Keratinocyte (primary cell): ENCODE measurements around the gene TP53RK. TPM values are rescaled to one million over a fixed set of nuclear protein-coding genes. Genes with fewer than 3 reads are reported as not detected.

ENCODE experiments used
- DNase-seq: peaks from one replicate; pipeline ENCODE4 v3.0.0-alpha.2; 2011; ENCODE audit warnings: low read depth, missing footprints, low spot score
- FAIRE-seq: peaks from 2 replicates; lab custom pipeline; 2011; peaks lifted over from hg19 to GRCh38; lab: Jason Lieb, UNC
- H2AFZ ChIP-seq: 2 replicates; pipeline ENCODE4 v1.6.0; 2012; ENCODE audit warnings: low read length, control low read depth, inconsistent platforms; ENCODE audit not compliant: control insufficient read depth
- H3K27ac ChIP-seq: 2 replicates; pipeline ENCODE4 v1.5.1; 2011; ENCODE audit warnings: low read length; ENCODE audit not compliant: control insufficient read depth, insufficient read depth
- H3K27me3 ChIP-seq: 3 replicates; pipeline ENCODE4 v1.6.0; 2011; ENCODE audit warnings: low read length; ENCODE audit not compliant: control insufficient read depth, insufficient read depth; ENCODE audit errors: extremely low read depth
- H3K36me3 ChIP-seq, 2 experiments: 2 replicates in 1 of 2; 3 replicates in 1 of 2; pipeline ENCODE4 v1.5.1; 2011; ENCODE audit warnings: low read length in 2 of 2, mild to moderate bottlenecking in 1 of 2; ENCODE audit not compliant: control insufficient read depth in 2 of 2, insufficient read depth in 2 of 2; ENCODE audit errors: extremely low read depth in 1 of 2
- H3K4me1 ChIP-seq: 3 replicates; pipeline ENCODE4 v1.5.1; 2011; ENCODE audit warnings: low read length; ENCODE audit not compliant: control insufficient read depth, insufficient read depth; ENCODE audit errors: extremely low read depth
- H3K4me2 ChIP-seq: 3 replicates; pipeline ENCODE4 v1.6.0; 2011; ENCODE audit warnings: low read depth, low read length; ENCODE audit not compliant: control insufficient read depth, insufficient read depth; ENCODE audit errors: extremely low read depth
- H3K4me3 ChIP-seq, 3 experiments: fragments of 200-600 bp in 1 of 3; sonication (generic) in 1 of 3; 2 replicates in 2 of 3; 3 replicates in 1 of 3; pipeline ENCODE4 v1.5.1; 2011 to 2016; ENCODE audit warnings: low read length in 3 of 3, mild to moderate bottlenecking in 3 of 3, control low read depth in 2 of 3, inconsistent platforms in 1 of 3, low read depth in 1 of 3, mixed read lengths in 1 of 3, mixed run types in 1 of 3, moderate library complexity in 1 of 3; ENCODE audit not compliant: control insufficient read depth in 2 of 3, insufficient read depth in 2 of 3; ENCODE audit errors: extremely low read depth in 1 of 3
- H3K79me2 ChIP-seq: 2 replicates; pipeline ENCODE4 v1.6.0; 2012; ENCODE audit warnings: low read length; ENCODE audit not compliant: control insufficient read depth, insufficient read depth
- H3K9ac ChIP-seq: 3 replicates; pipeline ENCODE4 v1.6.0; 2011; ENCODE audit warnings: low read length; ENCODE audit not compliant: control insufficient read depth, insufficient read depth; ENCODE audit errors: extremely low read depth
- H3K9me1 ChIP-seq: 3 replicates; pipeline ENCODE4 v1.6.0; 2011; ENCODE audit warnings: low read length; ENCODE audit not compliant: control insufficient read depth, insufficient read depth; ENCODE audit errors: extremely low read depth
- H3K9me3 ChIP-seq: 2 replicates; pipeline ENCODE4 v1.5.1; 2012; ENCODE audit warnings: low read depth, low read length; ENCODE audit not compliant: control insufficient read depth
- H4K20me1 ChIP-seq: 3 replicates; pipeline ENCODE4 v1.6.0; 2011; ENCODE audit warnings: low read length; ENCODE audit not compliant: control insufficient read depth, insufficient read depth; ENCODE audit errors: extremely low read depth
- CTCF ChIP-seq, 3 experiments: IDR thresholded peaks in 1 of 3; conservative IDR thresholded peaks in 1 of 3; optimal IDR thresholded peaks in 1 of 3; 2 replicates in 2 of 3; 3 replicates in 1 of 3; pipeline versions ENCODE3 to v1.5.1; 2011; ENCODE audit warnings: low read length in 3 of 3, mild to moderate bottlenecking in 3 of 3, moderate library complexity in 2 of 3, control low read depth in 1 of 3, inconsistent platforms in 1 of 3; ENCODE audit not compliant: insufficient read depth in 2 of 3; ENCODE audit errors: extremely low read depth in 1 of 3
- EZH2 ChIP-seq: IDR thresholded peaks from one replicate; pipeline ENCODE4 v1.6.1; 2012; ENCODE audit warnings: inconsistent platforms, mild to moderate bottlenecking, low read length, moderate library complexity
- dilution Hi-C: fragments of 300-500 bp; cut with MboI; formaldehyde crosslinking; loops from one replicate; pipeline ENCODE4 v1.7.0; 2020; ENCODE audit warnings: low sequenced_read_pairs; ENCODE audit not compliant: extremely low pct_ligation_motif_present
- polyA plus RNA-seq, 5 experiments: library from polyadenylated mRNA; depleted of rRNA in 3 of 5; stranded (reverse) in 3 of 5; stranded (forward) in 1 of 5; unstranded in 1 of 5; fragments of >200 nt; gene quantifications; 1 replicate in 1 of 5; 2 replicates in 3 of 5; 3 replicates in 1 of 5; pipeline versions ENCODE4 v1.2.1 to v1.2.3, GENCODE V29; 2011 to 2012; ENCODE audit warnings: missing spikeins in 2 of 5, low read depth in 1 of 5, low replicate concordance in 1 of 5

TP53RK gene
- polyA plus RNA-seq, 1 donor (not counting 4 experiments of a cell fraction or from before 2014, with no cell fraction given), result 15.9 TPM

- TF ChIP-seq EZH2 (no peak), CTCF (optimal IDR thresholded peaks at IDR 0.05 in 1 of 3, IDR thresholded peaks at IDR 0.05 in 1 of 3, conservative IDR thresholded peaks at IDR 0.05 in 1 of 3; ENCODE audit: extremely low read depth in 1 of 3, insufficient read depth in 2 of 3, low read length in 3 of 3) (no peak)
- H3K79me2 ChIP-seq, result peaks cover 25% of the 10 kb centered on the region
- no peak overlapping the region for H3K9ac ChIP-seq
- DNase-seq (no peak), FAIRE-seq (no peak)
- no peaks in the 10 kb centered on the region for H3K9me1 ChIP-seq
- no peak overlapping the region for H3K4me2 ChIP-seq
- no peak overlapping the region for H2AFZ ChIP-seq
- no peaks in the 10 kb centered on the region for H3K9me3 ChIP-seq
- peaks cover 4% of the 10 kb centered on the region for H3K4me1 ChIP-seq
- no peaks in the 10 kb centered on the region for H4K20me1 ChIP-seq
- no peak overlapping the region for H3K4me3 ChIP-seq
- dilution Hi-C loops, result no loop called here
- no peaks in the 10 kb centered on the region for H3K27me3 ChIP-seq
- no peak overlapping the region for H3K27ac ChIP-seq
- H3K36me3 ChIP-seq, result no peaks in the 10 kb centered on the region
Observed at GRCh38 chr20:46691196-46691595, 2.0 kb upstream of the TP53RK start.

- Histone ChIP-seq H3K9me1 (no peaks in the 10 kb centered on the region), H3K9me3 (no peaks in the 10 kb centered on the region), H4K20me1 (no peaks in the 10 kb centered on the region), H3K4me1 (peaks cover 4% of the 10 kb centered on the region), H2AFZ (peak overlapping the region; percentile 83), H3K4me3 (peak overlapping the region; percentile 37 to 81 (median 74)), H3K4me2 (peak overlapping the region; percentile 92), H3K9ac (peak overlapping the region; percentile 91), H3K79me2 (peaks cover 29% of the 10 kb centered on the region), H3K27ac (peak overlapping the region; percentile 74), H3K36me3 (peaks cover 0 to 2% of the 10 kb centered on the region in 2 experiments), H3K27me3 (no peaks in the 10 kb centered on the region)
- TF ChIP-seq EZH2 (no peak), CTCF (optimal IDR thresholded peaks at IDR 0.05 in 1 of 3, IDR thresholded peaks at IDR 0.05 in 1 of 3, conservative IDR thresholded peaks at IDR 0.05 in 1 of 3; ENCODE audit: extremely low read depth in 1 of 3, insufficient read depth in 2 of 3, low read length in 3 of 3) (no peak)
- FAIRE-seq (no peak), DNase-seq (no peak)
- dilution Hi-C loops, result no loop called here
Observed at GRCh38 chr20:46690219-46691106, 1.2 kb upstream of the TP53RK start.
